Cerebellar cortex (tissue), 1 donor: ENCODE results near the gene LRRC8E.
A peak's percentile ranks its signal among the peaks of the same experiment; 100 is the strongest.

Experiments used
- DNase-seq: peaks from one replicate; pipeline ENCODE4 v3.0.0-alpha.2; 2015; ENCODE audit warnings: low spot score

The LRRC8E gene

GRCh38 chr19:7888145-7888825 is at the start of gene LRRC8E:
Gene LRRC8E, plus strand, starts transcription at chr19:7888510. Its CDS starts 7,094 bp downstream, at chr19:7895604.
- DNase-seq = no peak

GRCh38 chr19:7839476-7839875 is 48.8 kb upstream of the LRRC8E start:
- DNase-seq = no peak

GRCh38 chr19:7840629-7841028 is 47.7 kb upstream of the LRRC8E start:
- no peak for DNase-seq

- no peak for DNase-seq
Observed at GRCh38 chr19:7841751-7842660, 46.3 kb upstream of the LRRC8E start.

GRCh38 chr19:7842661-7843294 is 45.5 kb upstream of the LRRC8E start:
- no peak for DNase-seq

- no peak for DNase-seq
Observed at GRCh38 chr19:7843521-7843920, 44.8 kb upstream of the LRRC8E start.

- DNase-seq = no peak
Observed at GRCh38 chr19:7844405-7844804, 43.9 kb upstream of the LRRC8E start.

- no peak for DNase-seq
Observed at GRCh38 chr19:7844951-7845350, 43.4 kb upstream of the LRRC8E start.

GRCh38 chr19:7845390-7846154 is 42.7 kb upstream of the LRRC8E start:
- no peak for DNase-seq

GRCh38 chr19:7846155-7846646 is 42.1 kb upstream of the LRRC8E start:
- DNase-seq = no peak

- no peak for DNase-seq
Observed at GRCh38 chr19:7847664-7848063, 40.6 kb upstream of the LRRC8E start.

GRCh38 chr19:7848779-7849457 is 39.4 kb upstream of the LRRC8E start:
- no peak for DNase-seq

GRCh38 chr19:7849631-7849999 is 38.7 kb upstream of the LRRC8E start:
- no peak for DNase-seq

- peak; percentile 62 for DNase-seq
Observed at GRCh38 chr19:7850000-7850813, 38.1 kb upstream of the LRRC8E start.

GRCh38 chr19:7850945-7851622 is 37.2 kb upstream of the LRRC8E start:
- DNase-seq = no peak

GRCh38 chr19:7851623-7852500 is 36.4 kb upstream of the LRRC8E start:
- no peak for DNase-seq

GRCh38 chr19:7852851-7853769 is 35.2 kb upstream of the LRRC8E start:
- peak; percentile 72 for DNase-seq

GRCh38 chr19:7853770-7854128 is 34.6 kb upstream of the LRRC8E start:
- no peak for DNase-seq
